Endodermal cell (in vitro differentiated cells): ENCODE data around the gene DIP2B. TPM values are rescaled to one million over a fixed set of nuclear protein-coding genes. Genes with fewer than 3 reads are reported as not detected.
A peak's percentile ranks its signal among the peaks of the same experiment; 100 is the strongest.

Experiments
- DNase-seq: peaks from one replicate; pipeline ENCODE4 v3.0.0-alpha.2; 2017
- H3K27ac ChIP-seq: 2 replicates; pipeline ENCODE4 v1.5.1; 2013; ENCODE audit warnings: mild to moderate bottlenecking, low read depth, low read length, moderate library complexity
- H3K27me3 ChIP-seq: 2 replicates; pipeline ENCODE4 v1.6.1; 2013; ENCODE audit warnings: mild to moderate bottlenecking, low read length, moderate library complexity; ENCODE audit not compliant: insufficient read depth, control insufficient read depth, poor library complexity, severe bottlenecking
- H3K36me3 ChIP-seq: 2 replicates; pipeline ENCODE4 v1.7.0; 2013; ENCODE audit warnings: mild to moderate bottlenecking, low read length, moderate library complexity; ENCODE audit not compliant: control insufficient read depth, insufficient read depth
- H3K4me1 ChIP-seq: one replicate; pipeline ENCODE4 v1.7.0; 2013; ENCODE audit warnings: low read length; ENCODE audit not compliant: control insufficient read depth, insufficient read depth
- H3K4me3 ChIP-seq: 2 replicates; pipeline ENCODE4 v1.5.1; 2013; ENCODE audit warnings: mild to moderate bottlenecking, low read length, moderate library complexity
- H3K9ac ChIP-seq: 2 replicates; pipeline ENCODE4 v1.6.1; 2013; ENCODE audit warnings: mild to moderate bottlenecking, low read length, moderate library complexity; ENCODE audit not compliant: poor library complexity, severe bottlenecking; ENCODE audit errors: extremely low read depth
- H3K9me3 ChIP-seq: 2 replicates; pipeline ENCODE4 v1.6.1; 2013; ENCODE audit warnings: mild to moderate bottlenecking, low read length, moderate library complexity; ENCODE audit not compliant: control insufficient read depth
- H3K27ac Mint-ChIP-seq: 2 replicates; pipeline ENCODE4 v1.8.0; 2020; ENCODE audit warnings: mixed read lengths
- H3K27me3 Mint-ChIP-seq: 2 replicates; pipeline ENCODE4 v1.8.0; 2021; ENCODE audit warnings: mild to moderate bottlenecking, mixed read lengths; ENCODE audit not compliant: insufficient read depth
- H3K36me3 Mint-ChIP-seq: 2 replicates; pipeline ENCODE4 v1.8.0; 2020; ENCODE audit warnings: low read depth, mixed read lengths
- H3K4me1 Mint-ChIP-seq: 2 replicates; pipeline ENCODE4 v1.8.0; 2020; ENCODE audit warnings: mixed read lengths
- H3K4me3 Mint-ChIP-seq: 2 replicates; pipeline ENCODE4 v1.8.0; 2020; ENCODE audit warnings: mild to moderate bottlenecking, moderate library complexity, mixed read lengths
- H3K9me3 Mint-ChIP-seq: 2 replicates; pipeline ENCODE4 v1.8.0; 2020; ENCODE audit warnings: mild to moderate bottlenecking, mixed read lengths
- CTCF ChIP-seq: fragments of 200-600 bp; sonication (generic); conservative IDR thresholded peaks from 2 replicates; pipeline ENCODE4 v1.5.0; 2021; ENCODE audit warnings: antibody characterized with exemption, mild to moderate bottlenecking
- WGBS, 2 experiments: methylation state at CpG; one replicate each; pipeline versions ENCODE4 v1.1.5 to v1.1.7; 2013; ENCODE audit warnings: missing lambda C conversion rate in 2 of 2, mixed read lengths in 1 of 2; ENCODE audit not compliant: insufficient coverage in 1 of 2, insufficient read length in 1 of 2; 5-methylcytosine and 5-hydroxymethylcytosine counted together
- total RNA-seq, 2 donors: library from RNA; stranded (reverse); fragmentation: NEBNext Ultra II Directional in 1 of 2; extraction: Animal tissue kit (Norgen Biotek cat#: 25700) in 1 of 2; gene quantifications; 2 replicates in 1 of 2; 3 replicates in 1 of 2; pipeline ENCODE4 v1.2.1, GENCODE V29; 2021

The DIP2B gene
- total RNA-seq, 2 donors from 2014 or later = 20.6 to 21.3 TPM

GRCh38 chr12:50655374-50655921 is 150.7 kb downstream of the DIP2B start:
- Mint-ChIP-seq H3K27me3 (no peaks in the 10 kb centered on the region), H3K4me1 (no peaks in the 10 kb centered on the region), H3K36me3 (peaks cover 4% of the 10 kb centered on the region), H3K27ac (no peak overlapping the region), H3K9me3 (peaks cover 2% of the 10 kb centered on the region), H3K4me3 (no peak overlapping the region)
- Histone ChIP-seq H3K4me1 (no peaks in the 10 kb centered on the region), H3K36me3 (no peaks in the 10 kb centered on the region), H3K9ac (no peak overlapping the region), H3K9me3 (no peaks in the 10 kb centered on the region), H3K4me3 (no peak overlapping the region), H3K27me3 (no peaks in the 10 kb centered on the region), H3K27ac (no peak overlapping the region)
- 93 to 97% methylated on average over 3 to 5 of the region's 5 CpGs for WGBS, 2 experiments
- TF ChIP-seq CTCF = no peak
- no peak for DNase-seq

GRCh38 chr12:50659260-50659659 is 154.5 kb downstream of the DIP2B start:
- H3K4me3 ChIP-seq = no peak overlapping the region
- no peak overlapping the region for H3K9ac ChIP-seq
- no peaks in the 10 kb centered on the region for H3K27me3 Mint-ChIP-seq
- H3K4me1 Mint-ChIP-seq = no peaks in the 10 kb centered on the region
- no peak overlapping the region for H3K27ac ChIP-seq
- peaks cover 2% of the 10 kb centered on the region for H3K9me3 Mint-ChIP-seq
- H3K36me3 Mint-ChIP-seq = peaks cover 4% of the 10 kb centered on the region
- H3K4me3 Mint-ChIP-seq = no peak overlapping the region
- H3K27me3 ChIP-seq = no peaks in the 10 kb centered on the region
- H3K4me1 ChIP-seq = no peaks in the 10 kb centered on the region
- H3K27ac Mint-ChIP-seq = peak overlapping the region; percentile 14
- no peak for TF ChIP-seq CTCF
- WGBS, 2 experiments = 97 to 100% methylated on average over 1 to 2 of the region's 2 CpGs
- H3K9me3 ChIP-seq = no peaks in the 10 kb centered on the region
- DNase-seq = no peak
- H3K36me3 ChIP-seq = peaks cover 6% of the 10 kb centered on the region

GRCh38 chr12:50659690-50660424 is 155.1 kb downstream of the DIP2B start:
- 91 to 92% methylated on average over 4 to 5 of the region's 6 CpGs for WGBS, 2 experiments
- H3K4me1 Mint-ChIP-seq = no peaks in the 10 kb centered on the region
- Histone ChIP-seq H3K4me1 (no peaks in the 10 kb centered on the region), H3K4me3 (no peak overlapping the region), H3K27ac (no peak overlapping the region), H3K36me3 (peaks cover 6% of the 10 kb centered on the region), H3K9ac (no peak overlapping the region), H3K9me3 (no peaks in the 10 kb centered on the region), H3K27me3 (no peaks in the 10 kb centered on the region)
- H3K4me3 Mint-ChIP-seq = no peak overlapping the region
- no peak for TF ChIP-seq CTCF
- H3K9me3 Mint-ChIP-seq = peaks cover 2% of the 10 kb centered on the region
- DNase-seq = no peak
- H3K27me3 Mint-ChIP-seq = no peaks in the 10 kb centered on the region
- no peak overlapping the region for H3K27ac Mint-ChIP-seq
- H3K36me3 Mint-ChIP-seq = peaks cover 4% of the 10 kb centered on the region
